Neuronal stem cell (in vitro differentiated cells): ENCODE results near the gene DCAF11.

Experiments used
- DNase-seq: peaks from one replicate; pipeline ENCODE4 v3.0.0-alpha.2; 2013; ENCODE audit warnings: low spot score
- H2AFZ ChIP-seq: one replicate; pipeline ENCODE4 v1.6.1; 2013; ENCODE audit warnings: mild to moderate bottlenecking, low read length, inconsistent platforms
- H2AK5ac ChIP-seq: 2 replicates; pipeline ENCODE4 v1.6.1; 2013; ENCODE audit warnings: low read depth, mild to moderate bottlenecking, inconsistent platforms, low read length, moderate library complexity, mixed read lengths
- H2BK120ac ChIP-seq: 2 replicates; pipeline ENCODE4 v1.6.1; 2013; ENCODE audit warnings: low read depth, mild to moderate bottlenecking, inconsistent platforms, low read length, moderate library complexity, mixed read lengths
- H2BK12ac ChIP-seq: one replicate; pipeline ENCODE4 v1.6.1; 2013; ENCODE audit warnings: low read length, inconsistent platforms
- H2BK15ac ChIP-seq: 2 replicates; pipeline ENCODE4 v1.6.1; 2013; ENCODE audit warnings: mild to moderate bottlenecking, low read length, inconsistent platforms, mixed read lengths
- H2BK5ac ChIP-seq: one replicate; pipeline ENCODE4 v1.6.1; 2013; ENCODE audit warnings: inconsistent platforms, mild to moderate bottlenecking, low read length, moderate library complexity
- H3K14ac ChIP-seq: one replicate; pipeline ENCODE4 v1.6.1; 2013; ENCODE audit warnings: low read length, inconsistent platforms
- H3K18ac ChIP-seq: 2 replicates; pipeline ENCODE4 v1.6.1; 2013; ENCODE audit warnings: low read length, inconsistent platforms
- H3K23ac ChIP-seq: 2 replicates; pipeline ENCODE4 v1.6.1; 2013; ENCODE audit warnings: low read depth, mild to moderate bottlenecking, mixed read lengths, low read length, inconsistent platforms; ENCODE audit not compliant: poor library complexity
- H3K27ac ChIP-seq: replicated peaks from 3 replicates; pipeline ENCODE4 v1.5.1; 2013; ENCODE audit warnings: low read length, inconsistent platforms
- H3K27me3 ChIP-seq, 3 experiments: 2 replicates each; pipeline ENCODE4 v1.6.1; 2013; ENCODE audit warnings: low read length in 3 of 3, mild to moderate bottlenecking in 2 of 3, inconsistent platforms in 1 of 3, low read depth in 1 of 3, mixed read lengths in 1 of 3, moderate library complexity in 1 of 3; ENCODE audit not compliant: control insufficient read depth in 3 of 3, insufficient read depth in 3 of 3
- H3K36me3 ChIP-seq, 2 donors: replicated peaks in 1 of 2; 2 replicates each; pipeline ENCODE4 v1.6.1; 2013; ENCODE audit warnings: low read length in 2 of 2; ENCODE audit not compliant: control insufficient read depth in 2 of 2, insufficient read depth in 2 of 2
- H3K4ac ChIP-seq: 2 replicates; pipeline ENCODE4 v1.6.1; 2013; ENCODE audit warnings: inconsistent platforms, mild to moderate bottlenecking, low read length, moderate library complexity
- H3K4me1 ChIP-seq, 2 donors: 1 replicate in 1 of 2; 2 replicates in 1 of 2; pipeline ENCODE4 v1.6.1; 2013; ENCODE audit warnings: low read length in 2 of 2, low read depth in 1 of 2; ENCODE audit not compliant: control insufficient read depth in 2 of 2, insufficient read depth in 1 of 2
- H3K4me2 ChIP-seq: one replicate; pipeline ENCODE4 v1.6.1; 2013; ENCODE audit warnings: mild to moderate bottlenecking, low read length, inconsistent platforms; ENCODE audit not compliant: insufficient read depth, poor library complexity, severe bottlenecking
- H3K4me3 ChIP-seq, 2 donors: 2 replicates each; pipeline ENCODE4 v1.5.1; 2013; ENCODE audit warnings: low read length in 2 of 2, mild to moderate bottlenecking in 2 of 2, inconsistent platforms in 1 of 2, moderate library complexity in 1 of 2
- H3K79me1 ChIP-seq: one replicate; pipeline ENCODE4 v1.6.1; 2013; ENCODE audit warnings: low read depth, mild to moderate bottlenecking, inconsistent platforms, low read length, moderate library complexity
- H3K9ac ChIP-seq: one replicate; pipeline ENCODE4 v1.6.1; 2013; ENCODE audit warnings: mild to moderate bottlenecking, low read depth, low read length, inconsistent platforms; ENCODE audit not compliant: poor library complexity
- H3K9me3 ChIP-seq, 2 donors: replicated peaks in 1 of 2; 2 replicates each; pipeline versions ENCODE3 to v1.6.1; 2013; ENCODE audit warnings: low read length in 2 of 2, mild to moderate bottlenecking in 2 of 2, inconsistent platforms in 1 of 2, low read depth in 1 of 2, mixed read lengths in 1 of 2, moderate library complexity in 1 of 2; ENCODE audit not compliant: control insufficient read depth in 2 of 2, insufficient read depth in 1 of 2
- H4K8ac ChIP-seq: one replicate; pipeline ENCODE4 v1.6.1; 2013; ENCODE audit warnings: low read depth, mild to moderate bottlenecking, inconsistent platforms, low read length, moderate library complexity
- H4K91ac ChIP-seq: one replicate; pipeline ENCODE4 v1.6.1; 2013; ENCODE audit warnings: low read length, low read depth, mild to moderate bottlenecking, inconsistent platforms; ENCODE audit not compliant: poor library complexity
- WGBS, 2 donors: extraction: QIAGEN DNeasy Blood & Tissue Kit; methylation state at CpG; one replicate each; pipeline ENCODE4 v1.1.7; 2013; ENCODE audit warnings: missing lambda C conversion rate in 2 of 2, mixed read lengths in 1 of 2; ENCODE audit not compliant: insufficient read length in 2 of 2, insufficient replicate concordance in 1 of 2; ENCODE audit errors: extremely low coverage in 2 of 2; 5-methylcytosine and 5-hydroxymethylcytosine counted together

Gene DCAF11

DNA sequence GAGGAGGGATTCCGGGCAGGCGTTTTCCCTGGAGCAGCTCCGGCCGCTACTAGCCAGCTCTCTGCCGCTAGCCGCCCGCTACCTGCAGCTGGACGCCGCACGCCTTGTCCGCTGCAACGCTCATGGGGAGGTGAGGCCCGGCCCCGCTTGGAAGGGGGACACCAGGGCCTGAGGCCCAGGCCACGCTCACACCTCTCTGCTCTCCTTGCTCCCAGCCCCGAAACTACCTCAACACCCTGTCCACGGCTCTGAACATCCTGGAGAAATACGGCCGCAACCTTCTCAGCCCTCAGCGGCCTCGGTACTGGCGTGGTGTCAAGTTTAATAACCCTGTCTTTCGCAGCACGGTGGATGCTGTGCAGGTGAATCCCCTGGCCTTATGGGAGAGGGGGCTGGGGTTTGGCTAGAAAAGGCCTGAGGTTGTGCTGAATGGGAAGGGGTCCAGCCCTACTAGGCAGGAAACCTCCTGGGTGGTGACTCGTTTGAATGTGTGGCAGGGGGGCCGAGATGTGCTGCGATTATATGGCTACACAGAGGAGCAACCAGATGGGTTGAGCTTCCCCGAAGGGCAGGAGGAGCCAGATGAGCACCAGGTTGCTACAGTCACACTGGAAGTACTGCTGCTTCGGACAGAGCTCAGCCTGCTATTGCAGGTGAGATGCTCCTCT, 33.3 kb downstream of the DCAF11 start:
- H3K36me3 ChIP-seq = peaks cover 35 to 65% of the 10 kb centered on the region in 2 donors
- WGBS, 2 donors = no CpG with 5 or more reads among the region's 29 CpGs
- peak overlapping the region; percentile 97 for H3K9ac ChIP-seq

GRCh38 chr14:24149302-24149969, 34.9 kb downstream of the DCAF11 start:
- no peak overlapping the region for H2AFZ ChIP-seq
- no peak overlapping the region for H3K14ac ChIP-seq
- H3K18ac ChIP-seq = no peak overlapping the region
- H2BK120ac ChIP-seq = no peak overlapping the region
- no peak for DNase-seq
- no peak overlapping the region for H2BK15ac ChIP-seq
- no peak overlapping the region for H2AK5ac ChIP-seq
- no peak overlapping the region for H3K9ac ChIP-seq
- peaks cover 7 to 17% of the 10 kb centered on the region in 2 donors for H3K4me1 ChIP-seq
- peaks cover 32 to 59% of the 10 kb centered on the region in 2 donors for H3K36me3 ChIP-seq
- no CpG with 5 or more reads among the region's 3 CpGs for WGBS, 2 donors
- H3K79me1 ChIP-seq = peaks cover 13% of the 10 kb centered on the region
- no peak overlapping the region for H4K91ac ChIP-seq
- H2BK12ac ChIP-seq = no peak overlapping the region
- no peak overlapping the region for H3K23ac ChIP-seq
- no peak overlapping the region for H3K27ac ChIP-seq
- no peak overlapping the region for H3K4ac ChIP-seq
- no peaks in the 10 kb centered on the region for H3K27me3 ChIP-seq
- no peak overlapping the region for H3K4me2 ChIP-seq
- no peak overlapping the region for H4K8ac ChIP-seq
- H2BK5ac ChIP-seq = no peak overlapping the region
- no peaks in the 10 kb centered on the region for H3K9me3 ChIP-seq
- peak overlapping the region in 1 of 2 donors; percentile 25 for H3K4me3 ChIP-seq

More for the DNA sequence above, 33.3 kb downstream of the DCAF11 start:
- peak overlapping the region; percentile 30 for H2BK15ac ChIP-seq
- peak overlapping the region; percentile 79 for H3K14ac ChIP-seq
- H2AK5ac ChIP-seq = peak overlapping the region; percentile 86
- peak overlapping the region; percentile 11 for H3K23ac ChIP-seq
- no peak overlapping the region for H2BK120ac ChIP-seq
- peaks cover 7 to 17% of the 10 kb centered on the region in 2 donors for H3K4me1 ChIP-seq
- H3K27me3 ChIP-seq = no peaks in the 10 kb centered on the region
- peak overlapping the region; percentile 67 for H2BK5ac ChIP-seq
- H4K8ac ChIP-seq = no peak overlapping the region
- H3K18ac ChIP-seq = peak overlapping the region; percentile 91
- peak overlapping the region; percentile 97 for H3K4me2 ChIP-seq
- H2AFZ ChIP-seq = peak overlapping the region; percentile 95
- H3K27ac ChIP-seq = no peak overlapping the region
- no peak overlapping the region for H3K4ac ChIP-seq
- H3K4me3 ChIP-seq = peak overlapping the region; percentile 89 to 96
- H2BK12ac ChIP-seq = no peak overlapping the region
- H3K9me3 ChIP-seq = no peaks in the 10 kb centered on the region
- H3K79me1 ChIP-seq = peaks cover 13% of the 10 kb centered on the region
- no peak overlapping the region for H4K91ac ChIP-seq
- DNase-seq = no peak

- Histone ChIP-seq H3K79me1 (peaks cover 13% of the 10 kb centered on the region), H3K27ac (no peak overlapping the region), H2BK120ac (no peak overlapping the region), H2BK12ac (no peak overlapping the region), H3K4me3 (no peak overlapping the region), H3K9ac (no peak overlapping the region), H2BK5ac (no peak overlapping the region), H3K4me1 (peaks cover 7 to 17% of the 10 kb centered on the region in 2 donors), H4K91ac (no peak overlapping the region), H3K4me2 (no peak overlapping the region), H2BK15ac (no peak overlapping the region), H2AK5ac (no peak overlapping the region), H3K4ac (no peak overlapping the region), H2AFZ (no peak overlapping the region), H3K18ac (no peak overlapping the region), H3K23ac (no peak overlapping the region), H3K27me3 (no peaks in the 10 kb centered on the region), H3K36me3 (peaks cover 36 to 59% of the 10 kb centered on the region in 2 donors), H3K9me3 (no peaks in the 10 kb centered on the region), H3K14ac (no peak overlapping the region), H4K8ac (no peak overlapping the region)
- no peak for DNase-seq
- no CpG with 5 or more reads among the region's 9 CpGs for WGBS, 2 donors
Observed at GRCh38 chr14:24150061-24150460, 35.5 kb downstream of the DCAF11 start.

GRCh38 chr14:24150567-24150966, 36.0 kb downstream of the DCAF11 start:
- Histone ChIP-seq H3K14ac (no peak overlapping the region), H3K4me1 (peaks cover 7 to 13% of the 10 kb centered on the region in 2 donors), H3K27ac (no peak overlapping the region), H4K8ac (no peak overlapping the region), H3K9ac (no peak overlapping the region), H2AFZ (no peak overlapping the region), H2BK15ac (no peak overlapping the region), H3K36me3 (peaks cover 41 to 63% of the 10 kb centered on the region in 2 donors), H2BK120ac (no peak overlapping the region), H3K18ac (no peak overlapping the region), H2BK12ac (no peak overlapping the region), H3K23ac (no peak overlapping the region), H3K4ac (no peak overlapping the region), H3K9me3 (no peaks in the 10 kb centered on the region), H3K27me3 (no peaks in the 10 kb centered on the region), H3K79me1 (peaks cover 13% of the 10 kb centered on the region), H3K4me2 (no peak overlapping the region), H2BK5ac (no peak overlapping the region), H4K91ac (no peak overlapping the region), H2AK5ac (no peak overlapping the region), H3K4me3 (no peak overlapping the region)
- no CpG with 5 or more reads among the region's 9 CpGs for WGBS, 2 donors
- no peak for DNase-seq
